ENCODE data around the gene GCM1.

The GCM1 gene

DNA sequence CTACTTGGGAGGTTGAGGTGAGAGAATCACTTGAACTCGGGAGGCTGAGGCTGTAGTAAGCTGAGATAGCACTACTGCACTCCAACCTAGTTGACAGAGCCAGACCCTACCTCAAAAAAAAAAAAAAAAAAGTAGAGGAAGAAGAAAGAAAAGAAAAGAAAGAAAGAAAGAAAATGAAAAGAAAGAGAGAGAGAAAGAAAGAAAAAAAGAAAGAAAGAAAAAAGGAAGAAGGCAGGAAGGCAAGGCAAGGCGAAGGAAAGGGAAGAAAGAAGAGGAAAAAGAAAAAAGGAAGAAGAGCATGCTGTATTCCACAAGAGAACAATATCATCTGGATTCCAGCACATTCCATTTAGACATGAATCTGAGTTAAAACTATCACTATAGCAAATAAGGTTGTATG, 3.8 kb downstream of the GCM1 start:
- no peak for DNase-seq

DNA sequence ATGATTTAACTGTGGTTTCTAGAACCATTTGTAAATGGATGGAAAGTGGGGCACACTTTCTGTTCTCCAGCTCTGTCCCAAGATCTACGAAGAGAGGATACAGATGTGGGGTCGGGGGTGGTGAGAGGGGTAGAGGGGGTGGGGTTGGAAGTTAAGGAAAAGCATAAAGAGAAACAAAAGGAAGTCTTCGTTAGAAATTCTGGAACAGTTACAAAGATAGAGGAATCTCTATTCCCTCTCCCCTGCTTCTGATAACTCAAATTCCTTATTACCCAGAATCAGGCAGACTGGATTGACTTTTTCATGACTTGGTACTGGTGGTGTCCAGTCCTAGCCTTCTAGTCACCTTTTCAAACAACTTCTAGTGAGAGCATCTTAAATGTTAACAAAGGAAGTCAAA, 4.9 kb downstream of the GCM1 start:
- DNase-seq = no peak

DNA sequence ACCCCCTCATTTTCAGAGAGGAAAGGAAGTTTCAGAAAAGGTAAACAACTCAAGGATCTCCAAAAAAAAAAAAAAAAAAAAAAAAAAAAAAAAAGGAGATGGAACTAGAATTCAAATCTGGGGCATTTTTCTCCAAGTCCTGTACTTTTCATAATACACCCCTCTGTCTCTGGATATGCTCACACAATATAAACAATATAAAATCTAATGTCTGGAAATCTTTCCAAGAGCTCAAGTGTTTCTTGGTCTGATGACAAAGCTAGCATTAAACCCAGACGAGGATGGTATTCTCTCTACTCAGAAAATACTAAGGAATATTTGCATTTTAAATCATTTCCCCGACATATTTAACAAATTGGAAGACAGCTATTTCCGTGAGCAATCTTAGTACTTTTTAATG, 5.8 kb downstream of the GCM1 start:
- no peak for DNase-seq

DNA sequence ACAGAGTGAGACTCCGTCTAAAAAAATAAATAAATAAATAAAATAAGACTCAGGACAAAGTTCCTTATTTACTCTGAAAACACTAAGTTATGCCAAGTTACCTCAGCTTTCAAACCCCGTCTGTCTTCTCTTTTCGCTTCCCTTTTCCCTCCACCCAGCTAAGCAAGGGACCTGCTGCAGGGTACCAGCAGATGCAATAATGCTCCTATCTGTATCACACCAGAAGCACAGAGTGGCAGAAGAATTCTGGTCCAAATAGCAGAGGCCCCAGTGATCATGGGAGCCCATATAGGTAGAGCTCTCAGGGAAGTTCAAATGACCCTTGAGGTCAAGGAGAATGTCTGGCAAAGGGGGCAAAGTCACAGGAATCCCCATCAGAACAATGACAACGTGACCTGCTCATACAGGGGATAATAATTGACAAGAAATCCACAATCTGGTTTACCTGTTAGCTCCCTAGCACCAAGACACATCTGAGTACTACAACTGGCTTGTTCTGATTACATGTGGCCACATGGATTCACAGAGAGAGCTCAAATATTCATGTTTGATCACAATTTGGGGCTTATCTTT, 8.7 kb downstream of the GCM1 start:
- DNase-seq = no peak

DNA sequence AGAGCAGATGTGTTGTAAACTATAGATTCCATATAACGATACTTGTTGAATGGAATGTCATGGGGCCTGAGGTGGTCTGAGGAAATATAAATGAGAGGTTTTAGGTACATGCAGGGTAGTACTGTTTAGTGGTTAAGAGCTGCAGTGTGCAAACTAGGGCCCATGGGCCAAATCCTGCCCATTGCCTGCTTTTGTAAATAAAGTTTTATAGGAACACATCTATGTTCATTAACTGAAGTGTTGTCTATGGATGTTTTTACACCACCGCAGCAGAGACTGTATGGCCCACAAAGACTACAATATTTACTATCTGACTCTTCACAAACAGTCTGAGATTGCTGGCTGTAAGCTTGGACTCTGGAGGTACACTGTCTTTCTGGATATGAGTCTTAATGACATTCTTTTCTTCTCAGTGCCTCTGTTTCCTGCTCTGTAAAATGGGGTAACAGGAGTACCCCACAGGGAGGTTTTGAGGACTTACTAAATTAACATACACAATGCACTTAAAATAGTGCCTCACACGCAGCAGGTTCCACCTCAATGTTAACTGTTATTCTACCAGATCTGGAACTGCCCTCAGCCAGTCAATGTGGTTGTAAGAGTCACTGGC, 12.5 kb downstream of the GCM1 start:
- no peak for DNase-seq

DNA sequence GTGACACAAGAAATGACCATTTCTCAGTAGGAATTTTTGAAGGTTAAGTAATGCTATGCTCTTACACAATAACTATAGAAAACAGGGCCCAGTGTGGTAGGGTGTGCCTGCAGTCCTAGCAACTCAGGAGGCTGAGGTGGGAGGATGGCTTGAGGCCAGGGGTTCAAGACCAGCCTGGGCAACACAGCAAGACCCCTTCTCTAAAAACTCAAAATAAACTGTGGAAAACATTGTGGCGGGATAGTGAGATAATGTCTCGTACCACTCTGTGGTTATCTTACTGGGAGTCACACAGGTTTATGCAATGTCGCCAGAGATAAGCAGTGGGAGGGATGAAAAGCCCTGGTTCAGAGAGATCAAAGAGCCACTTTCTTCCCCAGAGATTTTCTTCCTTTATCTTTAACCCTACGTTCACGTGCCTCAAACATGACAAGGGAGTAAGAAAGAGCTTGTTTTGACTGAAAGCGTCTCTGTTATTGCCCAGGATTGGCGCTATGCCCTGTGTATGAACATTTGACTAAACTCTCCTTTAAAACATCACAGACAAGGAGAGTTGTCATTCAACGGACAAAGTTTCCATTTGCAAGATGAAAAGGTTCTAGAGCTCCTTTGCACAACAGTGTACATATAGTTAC, 13.9 kb downstream of the GCM1 start:
- no peak for DNase-seq

DNA sequence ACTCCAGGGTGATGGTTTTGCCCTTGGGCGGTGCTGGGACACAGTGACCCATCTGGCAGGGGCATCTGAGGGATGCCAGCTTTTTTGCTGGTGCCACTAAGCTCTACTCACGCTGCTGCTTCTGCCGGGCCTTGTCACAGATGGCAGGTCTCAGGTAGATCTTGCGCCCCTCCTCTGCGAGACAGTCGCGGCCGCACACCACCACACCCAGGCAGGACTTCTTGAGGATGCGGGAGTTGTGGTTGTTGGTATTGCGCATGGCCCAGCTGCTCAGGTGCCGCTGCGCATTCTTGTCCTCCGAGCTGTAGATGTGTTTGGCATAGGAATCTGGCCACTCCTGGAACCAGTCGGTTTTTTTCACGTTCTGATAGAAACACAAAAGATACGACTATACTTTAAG, 14.7 kb downstream of the GCM1 start:
- DNase-seq = no peak

DNA sequence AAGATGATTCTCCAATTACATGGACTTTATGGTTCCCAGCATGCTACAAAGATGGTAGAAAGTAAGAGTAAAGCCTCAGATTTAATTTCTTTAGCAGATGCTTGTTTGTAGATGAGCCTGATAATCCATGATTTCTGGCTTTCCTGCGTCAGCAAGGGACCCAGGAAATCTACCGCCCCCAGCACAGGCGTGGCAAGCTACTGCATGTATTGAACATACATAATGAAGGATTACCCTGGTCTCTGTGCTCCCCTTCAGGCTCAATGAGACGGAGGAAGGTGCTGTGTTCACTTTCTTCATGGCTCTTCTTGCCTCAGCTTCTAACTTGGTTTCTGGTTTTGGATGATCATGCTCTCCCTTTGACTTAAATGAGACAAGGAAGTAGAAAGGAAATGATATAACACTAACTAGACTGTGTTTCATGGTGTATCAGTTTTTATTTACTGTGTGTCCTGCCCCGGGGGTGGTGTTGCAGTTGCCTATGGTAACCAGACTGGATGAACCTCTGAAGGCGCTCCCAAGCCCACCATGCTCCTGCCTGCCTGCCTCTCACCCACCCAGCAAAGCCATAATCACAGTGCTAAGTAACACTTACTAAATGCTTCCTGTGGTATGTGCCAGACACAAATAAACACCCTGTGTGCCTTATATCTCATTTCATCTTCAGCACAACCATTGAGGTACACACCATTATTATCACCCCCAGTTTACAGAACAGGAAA, 17.9 kb downstream of the GCM1 start:
- DNase-seq = no peak

DNA sequence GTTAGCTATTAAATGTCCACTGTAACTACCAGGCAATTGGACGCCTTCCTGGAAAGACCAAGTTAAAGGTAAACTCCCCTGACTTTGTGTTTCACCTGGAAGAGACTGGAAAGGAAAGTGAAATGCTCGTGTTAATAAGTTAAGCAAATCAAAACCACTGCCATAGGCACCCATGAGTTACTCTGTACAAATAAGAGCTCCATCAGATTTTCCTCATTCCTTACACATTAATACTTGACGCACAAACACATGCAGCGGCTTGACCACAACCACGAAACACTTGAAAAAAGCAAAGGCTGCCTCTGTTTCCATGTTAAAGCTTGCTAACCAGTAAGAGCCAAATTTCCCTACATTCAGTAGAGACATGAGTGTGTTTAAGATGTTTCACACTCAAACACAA, 19.8 kb downstream of the GCM1 start:
- DNase-seq = no peak

DNA sequence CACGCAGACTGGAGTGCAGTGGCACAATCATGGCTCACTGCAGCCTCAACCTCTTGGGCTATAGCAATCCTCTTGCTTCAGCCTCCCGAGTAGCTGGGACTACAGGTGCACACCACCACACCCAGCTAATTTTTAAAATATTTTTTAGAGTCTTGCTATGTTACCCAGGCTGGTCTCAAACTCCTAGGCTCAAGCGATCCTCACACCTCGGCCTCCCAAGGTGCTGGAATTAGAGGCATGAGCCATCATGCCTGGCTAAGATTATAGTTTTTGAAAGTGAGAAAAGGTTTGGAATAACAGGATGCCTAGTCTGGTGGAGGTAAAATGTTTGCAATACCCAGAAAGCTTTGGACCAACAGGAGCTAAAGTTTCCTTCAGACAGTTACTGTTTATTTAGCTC, 23.4 kb downstream of the GCM1 start:
- no peak for DNase-seq

DNA sequence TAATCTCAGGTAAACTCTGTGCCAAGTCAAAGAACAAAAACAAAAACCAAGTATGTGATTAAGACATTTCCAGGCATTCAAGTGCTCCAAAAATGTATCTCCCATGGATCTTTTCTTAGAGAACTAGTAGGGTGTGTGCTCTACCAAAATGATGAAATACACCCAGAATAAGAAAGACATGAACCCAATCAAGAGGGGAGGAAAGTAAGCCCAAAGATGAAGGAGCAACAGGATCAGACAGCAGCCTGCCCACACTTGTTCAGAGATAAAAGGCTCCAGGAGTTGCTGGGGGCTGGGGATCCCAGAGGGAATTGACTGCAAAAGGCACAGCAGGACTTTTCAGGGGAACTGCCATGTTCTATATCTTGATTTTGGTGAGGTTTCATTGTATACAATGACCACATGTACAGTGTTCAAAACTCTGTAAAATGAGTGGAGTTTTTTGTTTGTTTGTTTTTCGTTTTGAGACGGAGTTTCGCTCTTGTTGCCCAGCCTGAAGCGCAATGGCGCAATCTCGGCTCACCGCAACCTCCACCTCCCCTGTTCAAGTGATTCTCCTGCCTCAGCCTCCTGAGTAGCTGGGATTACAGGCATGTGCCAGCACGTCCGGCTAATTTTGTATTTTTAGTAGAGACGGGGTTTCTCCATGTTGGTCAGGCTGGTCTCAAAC, 24.4 kb downstream of the GCM1 start:
- DNase-seq = no peak

DNA sequence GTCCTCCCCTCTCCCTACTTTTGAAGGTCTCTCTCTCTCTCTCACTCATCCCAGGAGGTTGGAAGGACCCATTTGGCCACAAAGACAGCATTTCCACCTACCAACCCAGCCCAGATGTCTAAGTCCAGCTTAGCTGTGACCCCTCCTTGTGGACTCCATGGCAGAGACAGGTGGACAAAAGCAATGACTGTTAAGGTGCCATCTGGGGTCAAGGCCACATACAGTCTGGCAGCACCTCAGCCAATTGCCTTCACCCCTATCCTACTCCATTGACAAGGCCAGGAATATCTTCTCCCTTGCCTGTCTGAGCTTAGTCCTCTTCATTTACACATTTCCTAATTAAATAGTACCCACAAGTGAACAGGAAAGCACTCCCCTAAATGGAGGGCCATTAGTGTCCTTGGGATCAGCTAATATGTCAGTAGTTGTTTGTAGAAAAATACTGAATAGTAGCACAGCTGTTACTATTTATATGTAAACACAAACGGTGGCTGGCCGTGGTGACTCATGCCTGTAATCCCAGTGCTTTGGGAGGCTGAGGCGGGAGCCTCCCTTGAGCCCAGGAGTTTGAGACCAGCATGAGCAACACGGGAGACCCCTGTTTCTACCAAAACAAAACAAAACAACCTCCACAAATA, 28.8 kb downstream of the GCM1 start:
- peak; percentile 36 for DNase-seq

DNA sequence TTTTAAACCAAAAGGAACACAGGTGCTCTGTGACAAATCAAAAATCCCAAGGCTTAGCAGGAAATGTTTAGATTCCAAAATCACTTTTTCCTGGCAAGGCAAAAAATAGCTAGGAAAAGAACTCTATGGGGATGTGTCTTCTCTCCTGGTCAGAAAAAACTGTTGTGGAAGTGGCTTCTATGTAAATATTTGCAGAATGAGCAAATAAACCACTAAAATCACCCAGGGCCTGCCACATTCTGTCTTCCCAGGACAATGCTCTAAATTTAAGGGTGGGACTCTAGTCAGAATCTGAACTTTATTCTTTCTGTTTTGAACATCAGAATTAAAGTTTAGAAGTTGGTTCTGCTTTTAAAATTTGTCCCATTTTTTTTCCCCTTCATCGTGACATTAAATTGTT, 29.3 kb downstream of the GCM1 start:
- DNase-seq = no peak

DNA sequence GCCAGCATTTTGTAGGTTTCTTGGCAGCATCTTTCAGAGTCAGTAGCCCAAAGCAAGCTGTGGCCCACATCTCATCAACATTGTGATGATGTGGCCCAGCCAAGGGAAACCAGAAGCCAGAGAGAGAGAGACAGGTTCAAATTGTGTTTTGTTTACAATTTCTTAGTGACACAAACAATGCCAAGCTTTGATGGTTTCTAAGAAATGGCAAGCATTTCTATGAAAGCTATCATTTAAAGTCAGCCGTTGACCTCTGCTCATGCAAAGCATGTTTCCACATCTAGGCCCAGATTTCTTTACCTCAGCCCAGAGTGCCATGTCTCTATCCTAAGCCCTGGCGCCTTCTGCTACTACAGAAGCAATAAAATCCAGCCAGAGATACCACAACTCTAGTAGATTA, 32.9 kb downstream of the GCM1 start:
- no peak for DNase-seq

DNA sequence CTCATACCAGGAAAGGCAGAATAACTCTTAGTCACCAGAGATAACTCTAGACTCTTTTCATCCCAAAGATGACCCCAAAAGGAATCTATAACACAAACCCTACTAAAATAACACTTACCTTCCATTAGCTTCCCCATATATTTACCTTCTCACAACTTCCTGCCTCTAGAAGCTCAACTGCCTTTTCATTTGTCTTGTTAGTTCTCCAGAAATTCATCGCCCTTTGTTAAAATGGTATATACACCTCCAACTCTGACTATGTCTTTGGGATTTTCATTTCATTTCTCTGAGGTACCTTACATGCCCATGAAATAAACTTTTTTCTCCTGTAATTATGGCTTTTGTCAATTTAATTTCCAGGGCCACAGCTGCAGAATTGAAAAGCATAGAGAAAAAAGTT, 33.5 kb downstream of the GCM1 start:
- no peak for DNase-seq

DNA sequence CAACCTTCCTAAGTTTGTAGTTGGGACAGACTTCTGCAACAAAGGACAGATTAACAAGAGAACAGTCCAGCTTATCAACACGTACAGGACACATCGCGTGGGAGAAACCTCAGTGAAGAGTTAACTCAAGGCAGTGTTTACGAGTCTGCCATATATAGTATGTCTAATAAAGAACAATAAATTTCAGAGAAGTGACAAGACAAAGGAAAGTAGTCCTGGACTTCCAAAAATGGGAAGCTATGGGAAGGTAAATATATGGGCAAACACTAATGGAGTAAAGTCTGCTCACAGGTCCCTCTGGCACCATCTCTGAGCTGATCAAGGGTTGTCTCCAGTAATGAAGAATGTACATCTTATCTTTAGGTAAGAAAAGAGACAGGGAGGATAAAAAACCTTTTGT, 34.9 kb downstream of the GCM1 start:
- DNase-seq = no peak

DNA sequence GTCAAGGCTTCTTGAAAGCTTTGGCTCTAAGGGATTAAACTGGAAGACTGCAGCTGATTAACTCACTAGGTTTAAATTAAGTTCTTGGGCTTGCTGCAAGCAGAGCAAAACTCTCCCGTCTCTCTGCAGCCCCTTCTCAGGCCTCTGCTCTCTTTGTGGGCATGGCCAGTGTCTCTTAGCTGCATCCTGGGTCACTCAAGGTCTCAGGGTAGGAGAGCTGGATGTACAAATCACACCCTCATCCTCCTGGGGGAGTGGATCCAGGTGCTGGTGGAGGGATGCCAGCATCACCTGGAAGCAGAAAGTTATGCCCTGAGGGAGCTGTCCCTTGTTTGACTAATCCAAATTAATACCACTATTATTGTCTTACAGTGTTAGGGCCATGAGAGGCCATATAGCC, 35.8 kb downstream of the GCM1 start:
- no peak for DNase-seq

DNA sequence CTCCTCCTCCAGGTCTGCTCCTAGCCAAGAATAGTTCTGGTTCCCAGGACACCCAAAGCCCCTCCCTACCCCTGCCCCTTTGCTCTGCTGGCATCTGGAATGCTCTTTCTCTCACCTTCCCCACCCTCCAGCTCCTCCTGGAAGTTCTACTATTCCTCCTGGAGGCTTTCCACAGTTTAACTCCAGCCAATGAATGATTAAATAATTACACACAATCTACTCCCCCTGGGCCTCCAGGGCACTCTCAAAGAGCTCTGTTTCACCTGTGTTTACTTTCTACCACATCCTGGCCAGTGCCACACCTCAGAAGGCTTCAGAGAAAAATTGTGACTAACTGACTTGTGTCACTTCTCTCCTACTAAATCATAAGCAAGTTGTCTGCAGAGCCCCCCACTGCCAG, 36.2 kb downstream of the GCM1 start:
- no peak for DNase-seq

DNA sequence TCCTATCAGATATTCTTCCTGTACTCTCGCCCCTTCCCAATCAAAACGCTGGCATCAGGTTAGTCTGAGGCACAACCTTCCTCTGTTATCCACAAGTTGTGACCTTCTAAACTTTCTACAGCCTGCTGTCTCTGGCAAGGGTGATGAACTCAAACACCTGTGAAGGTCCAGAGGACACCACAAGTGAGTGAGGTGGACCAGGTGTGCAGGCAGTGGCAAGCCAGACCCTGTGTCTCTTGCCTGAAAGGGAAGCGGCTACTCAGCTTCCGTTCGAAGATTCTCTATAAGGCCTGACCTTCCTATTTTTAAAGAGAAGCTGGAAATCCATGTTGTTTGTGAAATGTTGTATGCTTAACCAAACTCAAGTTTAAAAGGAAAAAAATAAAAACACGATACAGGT, 36.8 kb downstream of the GCM1 start:
- DNase-seq = no peak

DNA sequence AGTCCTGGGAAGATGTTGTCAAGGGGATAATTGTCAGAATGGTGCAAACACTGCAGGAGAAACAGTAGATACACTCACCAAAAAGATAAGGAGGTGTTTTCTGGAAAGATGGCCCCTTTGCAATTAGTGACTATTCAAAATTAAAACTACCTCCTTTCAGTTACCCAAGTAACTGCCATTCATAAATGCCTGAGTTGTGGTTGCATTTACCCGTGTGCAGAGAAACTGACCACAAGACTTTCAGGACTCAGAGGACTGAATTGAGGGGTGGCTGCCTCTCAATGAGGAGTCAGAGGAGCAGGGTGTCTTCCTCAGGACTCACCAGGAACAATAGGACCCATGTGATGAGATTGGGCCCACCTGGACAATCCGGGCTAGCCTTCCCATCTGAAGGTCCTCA, 39.0 kb downstream of the GCM1 start:
- no peak for DNase-seq

DNA sequence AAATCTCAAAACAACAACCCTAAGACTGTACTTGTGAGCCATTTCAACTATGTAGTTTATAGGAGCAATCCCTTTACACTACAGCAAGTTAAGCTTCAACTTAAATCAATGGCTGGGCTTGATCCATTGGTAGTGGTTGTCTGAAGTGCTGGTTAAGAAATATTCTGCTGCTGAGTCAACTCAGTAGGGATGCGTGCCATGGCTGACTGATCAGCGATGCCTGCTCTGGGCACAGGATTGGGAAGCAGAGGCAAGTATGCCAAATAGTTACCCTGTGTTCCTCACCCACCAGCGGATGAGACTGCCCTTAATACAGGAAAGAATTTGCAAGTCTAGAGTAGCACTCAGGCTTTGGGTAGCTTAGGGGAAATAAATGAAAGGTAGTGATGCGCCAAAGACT, 41.5 kb downstream of the GCM1 start:
- no peak for DNase-seq

DNA sequence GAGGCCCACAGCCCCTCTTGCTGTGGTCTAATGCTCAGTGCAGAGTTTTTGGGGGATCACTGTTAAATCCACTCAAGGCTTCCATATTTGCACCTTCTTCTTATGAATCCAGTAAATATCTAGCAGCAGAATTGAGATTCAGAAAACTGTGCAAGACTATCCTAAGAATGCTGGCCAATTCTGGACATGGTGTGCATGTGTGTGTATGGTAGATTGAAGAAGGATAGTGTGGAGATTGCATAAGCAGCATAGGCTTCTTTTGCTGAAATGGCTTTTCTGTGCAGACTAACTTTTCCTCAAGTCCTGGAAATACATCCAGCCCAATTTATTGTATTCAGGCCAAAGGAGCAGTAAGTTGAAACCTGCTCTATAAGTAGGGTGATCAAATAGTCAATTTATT, 43.7 kb downstream of the GCM1 start:
- DNase-seq = no peak

DNA sequence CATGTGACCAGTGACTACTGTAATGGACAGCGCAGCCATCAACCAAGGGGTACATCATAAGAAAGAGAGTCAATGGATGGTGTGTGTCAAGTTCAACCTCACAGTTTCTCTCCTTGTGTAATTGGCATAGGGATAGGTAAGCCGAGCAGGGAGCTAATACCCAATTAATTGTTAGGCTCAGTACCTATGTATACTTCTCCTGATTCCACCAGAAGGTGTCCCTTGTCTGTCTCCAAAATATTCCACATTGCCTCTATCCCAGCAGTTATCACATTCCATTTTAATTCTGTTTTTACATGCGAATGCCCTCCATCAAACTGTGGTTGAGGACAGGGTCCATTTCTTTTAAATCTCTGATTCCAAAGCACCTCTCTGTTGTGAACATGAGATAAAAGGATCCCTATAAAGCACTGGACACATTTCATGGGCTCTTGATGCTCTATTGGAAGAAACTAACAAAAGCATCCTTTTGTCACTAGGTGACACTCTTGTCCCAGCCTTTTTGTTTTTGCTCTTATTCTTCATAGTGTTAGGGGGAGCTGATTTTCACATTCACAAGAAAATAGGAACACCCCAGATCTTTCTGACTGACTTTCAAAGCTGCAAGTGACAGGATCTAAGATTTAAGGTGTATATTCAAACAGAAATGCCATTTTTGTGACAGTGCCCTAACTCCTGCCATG, 44.5 kb downstream of the GCM1 start:
- no peak for DNase-seq

Measured in right hindlimb (tissue), 1 donor.